ENCODE data around the gene JDP2.

The JDP2 gene

DNA sequence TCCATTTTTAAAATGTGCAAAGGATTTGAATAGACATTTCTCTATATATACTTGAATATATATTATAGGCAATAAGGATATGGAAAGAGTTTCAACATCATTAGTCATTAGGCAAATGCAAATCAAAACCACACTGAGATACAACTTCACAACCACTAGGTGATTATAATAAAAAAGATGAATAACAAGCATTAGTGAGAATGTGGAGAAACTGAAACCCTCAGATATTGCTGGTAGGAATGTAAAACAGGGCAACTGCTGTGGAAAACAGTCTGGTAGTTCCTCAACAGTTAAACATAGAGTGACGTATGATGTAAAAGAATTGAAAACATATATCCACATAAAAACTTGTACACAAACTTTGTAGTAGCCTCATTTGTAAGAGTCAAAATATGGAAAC lies 82.7 kb downstream of the JDP2 start:
- TF ChIP-seq, protein P1, sequence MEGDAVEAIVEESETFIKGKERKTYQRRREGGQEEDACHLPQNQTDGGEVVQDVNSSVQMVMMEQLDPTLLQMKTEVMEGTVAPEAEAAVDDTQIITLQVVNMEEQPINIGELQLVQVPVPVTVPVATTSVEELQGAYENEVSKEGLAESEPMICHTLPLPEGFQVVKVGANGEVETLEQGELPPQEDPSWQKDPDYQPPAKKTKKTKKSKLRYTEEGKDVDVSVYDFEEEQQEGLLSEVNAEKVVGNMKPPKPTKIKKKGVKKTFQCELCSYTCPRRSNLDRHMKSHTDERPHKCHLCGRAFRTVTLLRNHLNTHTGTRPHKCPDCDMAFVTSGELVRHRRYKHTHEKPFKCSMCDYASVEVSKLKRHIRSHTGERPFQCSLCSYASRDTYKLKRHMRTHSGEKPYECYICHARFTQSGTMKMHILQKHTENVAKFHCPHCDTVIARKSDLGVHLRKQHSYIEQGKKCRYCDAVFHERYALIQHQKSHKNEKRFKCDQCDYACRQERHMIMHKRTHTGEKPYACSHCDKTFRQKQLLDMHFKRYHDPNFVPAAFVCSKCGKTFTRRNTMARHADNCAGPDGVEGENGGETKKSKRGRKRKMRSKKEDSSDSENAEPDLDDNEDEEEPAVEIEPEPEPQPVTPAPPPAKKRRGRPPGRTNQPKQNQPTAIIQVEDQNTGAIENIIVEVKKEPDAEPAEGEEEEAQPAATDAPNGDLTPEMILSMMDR (conservative IDR thresholded peaks at IDR 0.05; ENCODE audit: low read depth, low read length) = no peak
- no peak overlapping the region for H3K4me3 ChIP-seq (ENCODE audit: low read depth, low read length)
- DNase-seq (ENCODE audit: low read depth) = no peak

GRCh38 chr14:75511201-75511600 lies 83.4 kb downstream of the JDP2 start:
- no peak for DNase-seq (ENCODE audit: low read depth)
- TF ChIP-seq, protein P1 (conservative IDR thresholded peaks at IDR 0.05; ENCODE audit: low read depth, low read length) = no peak
- no peak overlapping the region for H3K4me3 ChIP-seq (ENCODE audit: low read depth, low read length)

- DNase-seq (ENCODE audit: low read depth) = no peak
- H3K4me3 ChIP-seq (ENCODE audit: low read depth, low read length) = no peak overlapping the region
- TF ChIP-seq, protein P1 (conservative IDR thresholded peaks at IDR 0.05; ENCODE audit: low read depth, low read length) = no peak
These were observed 86.3 kb downstream of the JDP2 start for GRCh38 chr14:75513911-75514672.

- DNase-seq (ENCODE audit: low read depth) = peak; percentile 52
- peak overlapping the region; percentile 54 for H3K4me3 ChIP-seq (ENCODE audit: low read depth, low read length)
- TF ChIP-seq, protein P1 (conservative IDR thresholded peaks at IDR 0.05; ENCODE audit: low read depth, low read length) = peak; percentile 55
These were observed 87.1 kb downstream of the JDP2 start for GRCh38 chr14:75514673-75515628.

DNA sequence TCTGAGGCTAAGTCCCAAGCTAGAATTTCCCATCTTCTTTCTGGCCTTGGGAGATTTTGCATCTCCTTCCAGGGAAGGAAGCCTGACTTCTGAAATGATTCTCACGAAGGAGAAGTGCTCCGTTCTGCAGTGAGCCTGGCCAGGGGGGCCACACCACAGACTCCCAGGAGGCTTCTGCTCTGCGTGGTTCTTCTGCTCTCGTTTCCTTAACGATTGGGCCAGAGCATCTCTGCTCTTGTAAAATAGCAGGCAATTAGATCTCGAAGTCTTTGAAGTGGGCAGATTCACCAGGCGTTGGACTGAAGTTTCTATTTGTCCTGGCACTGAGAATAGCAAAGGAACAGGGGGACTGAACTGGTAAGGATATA lies 87.8 kb downstream of the JDP2 start:
- H3K4me3 ChIP-seq (ENCODE audit: low read depth, low read length) = peak overlapping the region; percentile 54
- DNase-seq (ENCODE audit: low read depth) = peak; percentile 56
- TF ChIP-seq, protein P1 (conservative IDR thresholded peaks at IDR 0.05; ENCODE audit: low read depth, low read length) = no peak

- TF ChIP-seq, protein P1 (conservative IDR thresholded peaks at IDR 0.05; ENCODE audit: low read depth, low read length) = peak; percentile 64
- DNase-seq (ENCODE audit: low read depth) = peak; percentile 38
- no peak overlapping the region for H3K4me3 ChIP-seq (ENCODE audit: low read depth, low read length)
These were observed 90.8 kb downstream of the JDP2 start for GRCh38 chr14:75518625-75519024.

All from choroid plexus epithelial cell (primary cell).